Measurements from ENCODE around the gene GPR107.

DNA sequence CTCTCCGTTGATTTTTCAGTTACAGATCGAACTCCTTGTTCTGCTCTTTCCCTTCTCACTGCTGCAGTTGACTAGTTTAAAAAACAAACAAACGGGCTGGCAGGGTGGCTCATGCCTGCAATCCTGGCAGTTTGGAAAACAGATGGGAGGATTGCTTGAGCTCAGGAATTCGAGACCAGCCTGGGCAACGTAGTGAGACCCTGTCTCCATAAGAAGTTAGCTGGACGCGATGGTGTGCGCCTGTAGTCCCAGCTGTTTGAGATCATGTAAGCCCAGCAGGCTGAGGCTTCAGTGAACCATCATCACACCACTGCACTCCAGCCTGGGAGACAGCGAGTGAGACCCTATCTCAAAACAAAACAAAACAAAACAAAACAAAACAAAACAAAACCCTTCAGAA lies 67.1 kb downstream of the GPR107 start:
- TF ChIP-seq CTCF (IDR thresholded peaks at IDR 0.05 in 4 of 5, conservative IDR thresholded peaks at IDR 0.05 in 1 of 5) (no peak), POLR2A (IDR thresholded peaks at IDR 0.05) (no peak)
